HTERT RPE-1 (cell line): ENCODE data around the gene EML5.

Source experiments
- in situ Hi-C: fragments of 300-500 bp; cut with MboI; formaldehyde crosslinking; loops from 4 replicates; pipeline ENCODE4 v1.14.3; 2020; ENCODE audit warnings: low sequenced_read_pairs

Gene EML5

DNA sequence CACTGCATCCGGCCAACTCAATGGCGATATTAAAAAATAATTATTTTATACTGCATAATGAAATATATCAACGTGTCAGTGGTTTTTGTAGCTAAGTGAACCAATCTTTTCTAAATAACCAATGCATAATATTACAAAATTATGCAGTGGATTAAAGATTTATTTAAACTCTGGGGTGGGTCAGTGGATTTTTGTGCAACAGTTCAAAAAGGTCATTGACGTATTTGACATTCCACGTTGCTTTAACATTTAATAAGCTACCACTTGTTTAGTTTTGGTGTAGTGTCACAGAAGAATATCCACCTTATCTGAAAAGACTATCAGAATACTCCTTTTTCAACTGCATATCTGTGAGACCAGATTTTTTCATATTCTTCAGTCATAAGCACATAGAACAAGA lies 227.3 kb downstream of the EML5 start:
- in situ Hi-C loops = no loop called here

DNA sequence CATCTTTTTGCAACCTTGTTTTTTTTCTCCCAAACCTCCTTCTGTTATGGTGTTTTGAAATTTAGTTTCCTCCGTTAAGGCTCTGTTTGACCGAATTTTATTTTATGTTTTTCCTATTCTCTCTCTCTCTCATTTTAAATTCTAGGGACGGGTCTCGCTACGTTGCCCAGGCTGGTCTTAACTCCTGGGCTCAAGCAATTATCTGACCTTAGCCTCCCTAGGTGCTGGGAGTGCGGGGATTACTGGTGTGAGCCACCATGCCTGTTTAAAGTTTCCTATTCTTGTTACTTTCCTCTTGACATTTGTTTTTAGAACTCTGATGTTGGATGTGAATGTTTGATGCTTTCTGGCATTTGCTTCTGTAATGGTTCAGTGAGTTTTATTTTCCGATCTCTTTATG lies 228.9 kb downstream of the EML5 start:
- in situ Hi-C loops = no loop called here

DNA sequence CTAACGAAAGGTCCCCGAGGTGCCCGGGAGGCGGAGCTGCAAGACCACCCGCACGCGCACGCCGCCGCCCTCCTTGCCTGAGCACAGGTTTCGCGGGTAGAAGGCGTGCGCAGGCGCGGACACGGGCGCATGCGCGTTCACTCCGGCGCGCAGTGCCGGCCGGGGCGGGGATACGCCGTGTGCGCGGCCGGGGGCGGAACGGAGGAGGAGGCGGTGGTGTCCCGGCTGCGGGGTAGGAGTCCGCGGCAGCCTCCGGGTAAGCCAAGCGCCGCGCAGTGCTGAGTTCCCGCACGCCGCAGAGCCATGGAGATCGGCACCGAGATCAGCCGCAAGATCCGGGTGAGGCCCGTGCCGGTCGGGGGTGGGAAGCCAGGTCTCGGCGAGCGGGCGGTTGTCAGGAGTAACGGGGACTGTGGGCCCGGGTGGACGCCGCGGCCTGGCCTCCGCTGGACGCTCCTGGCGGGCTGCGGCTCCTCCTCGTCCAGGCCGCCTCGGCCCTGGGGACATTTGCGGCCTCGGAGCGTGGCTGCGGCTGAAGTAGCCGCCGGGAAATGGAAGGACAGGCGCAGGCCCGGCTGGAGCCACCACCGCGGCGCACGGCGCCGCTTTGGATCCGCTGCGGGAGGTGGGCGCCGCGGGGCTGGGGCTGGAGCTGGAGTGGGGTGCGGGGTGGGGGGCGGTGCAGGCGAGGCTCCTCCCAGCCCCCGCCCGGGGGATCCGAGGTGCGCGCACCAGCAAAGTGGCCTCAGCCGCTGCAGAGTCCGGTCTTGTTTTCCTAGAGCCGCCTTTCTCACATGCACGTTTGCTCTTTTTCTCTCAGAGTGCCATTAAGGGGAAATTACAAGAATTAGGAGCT lies 229.7 kb downstream of the EML5 start, which contains the start of gene ZC3H14:
TSS of gene ZC3H14 (plus strand) at position 207 of the 856 bp plus-strand sequence. CDS start at position 304, 97 bp downstream.
- in situ Hi-C loops = no loop called here

DNA sequence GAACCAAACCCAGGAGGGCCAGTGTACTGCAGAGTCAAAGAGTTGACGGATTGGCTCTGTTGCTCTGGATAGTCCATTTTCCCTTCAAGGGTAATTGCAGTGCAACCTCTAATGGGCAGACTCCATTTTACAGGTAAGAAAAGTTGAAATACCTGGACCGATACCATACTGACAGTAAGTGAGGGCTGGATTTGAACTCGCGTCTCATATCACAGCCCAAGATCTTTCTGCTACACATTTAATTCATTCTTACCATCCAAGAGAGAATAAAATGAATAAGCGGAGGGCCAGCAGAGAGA lies 230.3 kb downstream of the EML5 start:
- in situ Hi-C loops = no loop called here
